Mucosa of gallbladder (tissue), 1 donor: ENCODE results near the gene SGCE. TPM values are rescaled to one million over a fixed set of nuclear protein-coding genes. Genes with fewer than 3 reads are reported as not detected.

Source experiments
- DNase-seq: peaks from one replicate; pipeline ENCODE4 v3.0.0-alpha.2; 2020; ENCODE audit warnings: low spot score
- total RNA-seq: library from RNA; stranded (reverse); gene quantifications from one replicate; pipeline ENCODE4 v1.2.1, GENCODE V29; 2021
- donor health status: DM: no; HTN: no; CAD: no.

Gene SGCE
- total RNA-seq, 1 donor from 2014 or later, result 42.6 TPM

DNA sequence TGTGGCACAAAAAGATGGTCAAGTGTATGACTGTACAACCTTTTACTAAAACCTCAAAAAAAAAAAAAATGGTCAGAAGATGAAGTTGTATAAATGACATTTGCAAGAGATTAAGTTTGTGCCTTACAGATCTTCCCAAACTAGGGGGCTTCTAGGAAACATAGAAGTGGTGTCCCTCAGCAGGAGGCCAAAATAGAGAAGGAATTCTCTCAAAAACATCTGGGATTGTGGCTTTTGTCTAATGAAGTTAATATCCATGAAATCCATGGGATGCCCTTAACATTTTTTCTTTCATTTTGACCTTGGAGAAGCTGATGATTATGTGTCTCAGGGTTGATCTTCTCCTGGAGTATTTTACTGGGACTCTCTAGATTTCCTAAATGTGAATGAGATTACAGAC is 84.1 kb downstream of the SGCE start:
- DNase-seq, result no peak

GRCh38 chr7:94567396-94567795 is 88.5 kb downstream of the SGCE start:
- DNase-seq, result no peak

GRCh38 chr7:94565247-94565894 is 90.6 kb downstream of the SGCE start:
- DNase-seq, result no peak

- DNase-seq, result no peak
Observed at GRCh38 chr7:94562525-94562924, 93.4 kb downstream of the SGCE start.

GRCh38 chr7:94561841-94562514 is 94.0 kb downstream of the SGCE start:
- no peak for DNase-seq

DNA sequence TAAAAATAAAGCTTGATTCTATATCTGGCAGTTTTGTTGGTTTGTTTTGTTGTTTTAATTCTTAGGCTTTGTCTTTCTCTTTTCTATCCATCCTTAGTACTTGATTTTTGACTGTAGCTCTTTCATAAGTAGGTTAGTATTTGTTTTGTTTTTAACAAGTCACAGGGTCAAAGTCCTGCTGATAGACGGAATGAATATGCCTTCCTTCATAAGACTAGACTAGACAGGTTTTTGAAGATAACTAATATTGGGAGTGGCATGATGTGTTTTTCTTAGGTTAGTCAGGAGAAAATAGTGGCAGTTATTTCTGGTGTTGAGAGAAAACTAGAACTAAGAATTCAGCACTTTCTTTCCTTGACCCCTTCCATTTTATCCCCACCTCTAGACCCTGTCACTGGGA is 96.0 kb downstream of the SGCE start:
- DNase-seq, result no peak

GRCh38 chr7:94557215-94557614 is 98.7 kb downstream of the SGCE start:
- no peak for DNase-seq

GRCh38 chr7:94556028-94556427 is 99.9 kb downstream of the SGCE start:
- no peak for DNase-seq

DNA sequence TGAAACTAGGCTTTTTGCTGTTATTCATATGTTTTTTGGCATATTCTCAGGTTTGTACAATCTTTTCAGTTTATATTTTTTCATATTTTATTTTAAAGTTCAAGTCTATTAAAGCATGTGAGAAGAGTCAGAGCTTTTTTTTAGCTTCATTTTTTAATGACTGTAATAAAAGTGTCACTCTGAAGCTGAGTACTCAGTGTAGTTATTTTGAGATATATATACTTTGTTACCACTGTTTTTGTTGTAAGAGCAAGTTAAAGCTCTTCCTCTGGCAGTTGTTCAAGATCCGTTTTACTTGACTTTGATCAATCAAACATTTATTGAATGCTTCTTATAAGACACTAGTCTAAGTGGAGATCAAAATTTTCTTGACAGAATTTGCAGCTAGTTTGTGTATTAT is 108.8 kb downstream of the SGCE start:
- no peak for DNase-seq

GRCh38 chr7:94540428-94540827 is 115.5 kb downstream of the SGCE start:
- DNase-seq, result no peak

Other genes starting within 250 kb of the SGCE start
- gene CASD1, start 146.3 kb downstream of the SGCE start, total RNA-seq, result 22.8 TPM